ENCODE results near the gene PC. TPM values are rescaled to one million over a fixed set of nuclear protein-coding genes. Genes with fewer than 3 reads are reported as not detected.

PC gene
- total and polyA plus RNA-seq, 9 of the 15 experiments (the other 6 are each of a cell fraction or from before 2014, with no cell fraction given): 0.94 to 38.0 (median 8.7) TPM

DNA sequence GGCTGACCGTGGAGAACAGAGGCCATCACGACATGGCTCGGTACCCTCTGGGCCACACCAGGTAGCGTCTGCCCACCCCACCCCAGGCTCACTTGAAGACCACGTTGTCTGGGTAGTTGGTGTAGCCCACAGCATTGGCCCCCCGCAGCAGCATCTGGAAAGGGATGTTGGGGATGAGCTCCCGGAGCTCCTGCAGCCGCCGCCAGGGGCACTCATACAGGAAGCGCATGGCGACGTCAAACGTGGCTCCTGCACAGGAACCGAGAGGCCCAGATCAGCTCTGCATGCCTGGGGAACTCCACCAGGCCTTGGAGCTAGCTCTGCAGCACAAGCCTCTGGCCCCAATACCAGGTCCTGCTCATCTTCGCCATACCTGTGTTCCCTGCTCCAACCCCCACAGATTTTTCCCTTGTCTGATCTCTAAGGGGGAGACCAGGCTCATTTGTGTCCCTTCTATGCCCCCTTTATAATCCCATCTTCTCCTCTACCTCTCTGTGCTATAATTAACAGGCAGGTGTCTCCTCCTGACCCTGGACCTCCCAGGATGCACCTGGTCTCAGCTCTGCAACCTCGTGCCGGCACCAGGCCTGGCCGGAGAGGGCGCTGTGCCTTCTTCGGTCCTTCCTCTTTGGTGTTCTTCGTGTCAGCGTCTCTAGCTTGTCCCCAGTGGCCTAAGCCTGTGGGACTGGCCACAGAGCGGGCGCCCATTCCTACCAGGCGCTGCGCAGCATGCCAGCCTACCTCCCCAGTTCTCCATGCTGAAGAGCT is 106.3 kb downstream of the PC start (continued):
- TF ChIP-seq ARID1B (IDR thresholded peaks at IDR 0.05) (no peak), CBFA2T3 (IDR thresholded peaks at IDR 0.05) (no peak), CTCFL (IDR thresholded peaks at IDR 0.05; ENCODE audit: borderline replicate concordance, insufficient read depth, low read depth, low read length, poor library complexity, severe bottlenecking) (peak; percentile 39), MEF2D (tag; conservative IDR thresholded peaks at IDR 0.05; ENCODE audit: low read depth) (no peak), ZFP36 (IDR thresholded peaks at IDR 0.05; ENCODE audit: low read depth, low read length, partially characterized antibody) (no peak), ZNF408 (CRISPR knock-in tag; IDR thresholded peaks at IDR 0.05; ENCODE audit: low read depth) (no peak), MIER1 (IDR thresholded peaks at IDR 0.05; ENCODE audit: low read depth) (no peak), POLR3A (IDR thresholded peaks at IDR 0.05; ENCODE audit: borderline replicate concordance, extremely low read depth, insufficient read depth, insufficient read length) (no peak), THRA (IDR thresholded peaks at IDR 0.05) (no peak), SAFB (IDR thresholded peaks at IDR 0.05; ENCODE audit: borderline replicate concordance, low read depth, low read length) (no peak), TAF15 (IDR thresholded peaks at IDR 0.05; ENCODE audit: low read depth, low read length) (no peak), ZNF76 (CRISPR knock-in tag; IDR thresholded peaks at IDR 0.05; ENCODE audit: borderline replicate concordance) (no peak), ELF1 (tag; IDR thresholded peaks at IDR 0.05) (no peak), SMARCB1 (IDR thresholded peaks at IDR 0.05; ENCODE audit: insufficient read length, low read depth) (no peak)
- TF ChIP-seq, protein P1, sequence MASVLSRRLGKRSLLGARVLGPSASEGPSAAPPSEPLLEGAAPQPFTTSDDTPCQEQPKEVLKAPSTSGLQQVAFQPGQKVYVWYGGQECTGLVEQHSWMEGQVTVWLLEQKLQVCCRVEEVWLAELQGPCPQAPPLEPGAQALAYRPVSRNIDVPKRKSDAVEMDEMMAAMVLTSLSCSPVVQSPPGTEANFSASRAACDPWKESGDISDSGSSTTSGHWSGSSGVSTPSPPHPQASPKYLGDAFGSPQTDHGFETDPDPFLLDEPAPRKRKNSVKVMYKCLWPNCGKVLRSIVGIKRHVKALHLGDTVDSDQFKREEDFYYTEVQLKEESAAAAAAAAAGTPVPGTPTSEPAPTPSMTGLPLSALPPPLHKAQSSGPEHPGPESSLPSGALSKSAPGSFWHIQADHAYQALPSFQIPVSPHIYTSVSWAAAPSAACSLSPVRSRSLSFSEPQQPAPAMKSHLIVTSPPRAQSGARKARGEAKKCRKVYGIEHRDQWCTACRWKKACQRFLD (CRISPR knock-in tag; IDR thresholded peaks at IDR 0.05): no peak
- TF ChIP-seq, protein P2, sequence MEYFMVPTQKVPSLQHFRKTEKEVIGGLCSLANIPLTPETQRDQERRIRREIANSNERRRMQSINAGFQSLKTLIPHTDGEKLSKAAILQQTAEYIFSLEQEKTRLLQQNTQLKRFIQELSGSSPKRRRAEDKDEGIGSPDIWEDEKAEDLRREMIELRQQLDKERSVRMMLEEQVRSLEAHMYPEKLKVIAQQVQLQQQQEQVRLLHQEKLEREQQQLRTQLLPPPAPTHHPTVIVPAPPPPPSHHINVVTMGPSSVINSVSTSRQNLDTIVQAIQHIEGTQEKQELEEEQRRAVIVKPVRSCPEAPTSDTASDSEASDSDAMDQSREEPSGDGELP (CRISPR knock-in tag; IDR thresholded peaks at IDR 0.05; ENCODE audit: borderline replicate concordance): peak; percentile 30; the same call in 1 of the 2 replicates
- TF ChIP-seq, protein P3, sequence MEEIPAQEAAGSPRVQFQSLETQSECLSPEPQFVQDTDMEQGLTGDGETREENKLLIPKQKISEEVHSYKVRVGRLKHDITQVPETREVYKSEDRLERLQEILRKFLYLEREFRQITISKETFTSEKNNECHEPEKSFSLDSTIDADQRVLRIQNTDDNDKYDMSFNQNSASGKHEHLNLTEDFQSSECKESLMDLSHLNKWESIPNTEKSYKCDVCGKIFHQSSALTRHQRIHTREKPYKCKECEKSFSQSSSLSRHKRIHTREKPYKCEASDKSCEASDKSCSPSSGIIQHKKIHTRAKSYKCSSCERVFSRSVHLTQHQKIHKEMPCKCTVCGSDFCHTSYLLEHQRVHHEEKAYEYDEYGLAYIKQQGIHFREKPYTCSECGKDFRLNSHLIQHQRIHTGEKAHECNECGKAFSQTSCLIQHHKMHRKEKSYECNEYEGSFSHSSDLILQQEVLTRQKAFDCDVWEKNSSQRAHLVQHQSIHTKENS (CRISPR knock-in tag; IDR thresholded peaks at IDR 0.05): no peak
- TF ChIP-seq, protein P4, sequence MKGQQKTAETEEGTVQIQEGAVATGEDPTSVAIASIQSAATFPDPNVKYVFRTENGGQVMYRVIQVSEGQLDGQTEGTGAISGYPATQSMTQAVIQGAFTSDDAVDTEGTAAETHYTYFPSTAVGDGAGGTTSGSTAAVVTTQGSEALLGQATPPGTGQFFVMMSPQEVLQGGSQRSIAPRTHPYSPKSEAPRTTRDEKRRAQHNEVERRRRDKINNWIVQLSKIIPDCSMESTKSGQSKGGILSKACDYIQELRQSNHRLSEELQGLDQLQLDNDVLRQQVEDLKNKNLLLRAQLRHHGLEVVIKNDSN (CRISPR knock-in tag; IDR thresholded peaks at IDR 0.05): peak; percentile 47
